Fibroblast of skin of abdomen (primary cell): ENCODE results near the gene NFIB.

Source experiments
- DNase-seq: peaks from one replicate; pipeline ENCODE4 v3.0.0-alpha.2; 2013

The NFIB gene

GRCh38 chr9:14303521-14303920 lies 10.4 kb downstream of the NFIB start:
- DNase-seq = no peak

GRCh38 chr9:14303100-14303499 lies 10.8 kb downstream of the NFIB start:
- no peak for DNase-seq

- DNase-seq = no peak
Measured at GRCh38 chr9:14302405-14302804, 11.5 kb downstream of the NFIB start.

GRCh38 chr9:14301583-14302021 lies 12.3 kb downstream of the NFIB start:
- DNase-seq = no peak

GRCh38 chr9:14301006-14301405 lies 12.9 kb downstream of the NFIB start:
- DNase-seq = no peak

GRCh38 chr9:14300588-14300987 lies 13.4 kb downstream of the NFIB start:
- no peak for DNase-seq

GRCh38 chr9:14300040-14300439 lies 13.9 kb downstream of the NFIB start:
- no peak for DNase-seq

GRCh38 chr9:14298601-14299022 lies 15.3 kb downstream of the NFIB start:
- no peak for DNase-seq

- no peak for DNase-seq
Measured at GRCh38 chr9:14296495-14297113, 17.3 kb downstream of the NFIB start.

- DNase-seq = no peak
Measured at GRCh38 chr9:14294659-14295058, 19.3 kb downstream of the NFIB start.

GRCh38 chr9:14293801-14294200 lies 20.1 kb downstream of the NFIB start:
- DNase-seq = no peak

- no peak for DNase-seq
Measured at GRCh38 chr9:14292181-14292739, 21.7 kb downstream of the NFIB start.

- no peak for DNase-seq
Measured at GRCh38 chr9:14289916-14290315, 24.0 kb downstream of the NFIB start.

- no peak for DNase-seq
Measured at GRCh38 chr9:14288433-14288832, 25.5 kb downstream of the NFIB start.

- DNase-seq = no peak
Measured at GRCh38 chr9:14286121-14286520, 27.8 kb downstream of the NFIB start.

- DNase-seq = no peak
Measured at GRCh38 chr9:14283276-14283675, 30.7 kb downstream of the NFIB start.

- DNase-seq = no peak
Measured at GRCh38 chr9:14281876-14282275, 32.1 kb downstream of the NFIB start.

GRCh38 chr9:14281136-14281795 lies 32.7 kb downstream of the NFIB start:
- DNase-seq = peak; percentile 41

- no peak for DNase-seq
Measured at GRCh38 chr9:14279671-14280070, 34.3 kb downstream of the NFIB start.

GRCh38 chr9:14278291-14278721 lies 35.6 kb downstream of the NFIB start:
- DNase-seq = peak; percentile 74

GRCh38 chr9:14277761-14278160 lies 36.2 kb downstream of the NFIB start:
- no peak for DNase-seq

GRCh38 chr9:14277244-14277643 lies 36.7 kb downstream of the NFIB start:
- DNase-seq = peak; percentile 90

- no peak for DNase-seq
Measured at GRCh38 chr9:14275331-14275730, 38.6 kb downstream of the NFIB start.

- DNase-seq = no peak
Measured at GRCh38 chr9:14273696-14274121, 40.2 kb downstream of the NFIB start.
